HPDE6-E6E7 (cell line): Measurements from ENCODE around the gene TMED8.
"Not testable (repeated sequence)": the region's sequence is repeated elsewhere in the genome, so short reads cannot be mapped to it uniquely, and the experiment has no call there.

Experiments used
- DNase-seq: peaks from one replicate; pipeline ENCODE4 v3.0.0; 2011; ENCODE audit warnings: missing footprints; ENCODE audit errors: extremely low spot score

Gene TMED8

DNA sequence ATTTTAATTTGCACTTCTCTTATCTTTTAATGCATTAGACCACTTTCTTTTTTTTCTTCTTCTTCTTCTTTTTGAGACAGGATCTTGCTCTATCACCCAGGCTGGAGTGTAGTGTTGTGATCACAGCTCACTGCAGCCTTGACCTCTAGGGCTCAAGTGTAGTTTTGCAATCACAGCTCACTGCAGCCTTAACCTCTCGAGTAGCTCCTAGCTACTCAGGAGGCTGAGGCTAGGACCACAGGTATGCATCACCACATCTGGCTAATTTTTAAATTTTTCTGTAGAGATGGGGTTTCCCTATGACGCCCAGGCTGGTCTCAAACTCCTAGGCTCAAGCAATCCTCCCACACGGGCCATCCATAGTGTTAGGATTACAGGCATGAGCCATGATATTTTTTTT lies 12.7 kb downstream of the TMED8 start:
- DNase-seq = no peak

GRCh38 chr14:77359626-77360025 lies 17.3 kb downstream of the TMED8 start:
- DNase-seq = no peak

DNA sequence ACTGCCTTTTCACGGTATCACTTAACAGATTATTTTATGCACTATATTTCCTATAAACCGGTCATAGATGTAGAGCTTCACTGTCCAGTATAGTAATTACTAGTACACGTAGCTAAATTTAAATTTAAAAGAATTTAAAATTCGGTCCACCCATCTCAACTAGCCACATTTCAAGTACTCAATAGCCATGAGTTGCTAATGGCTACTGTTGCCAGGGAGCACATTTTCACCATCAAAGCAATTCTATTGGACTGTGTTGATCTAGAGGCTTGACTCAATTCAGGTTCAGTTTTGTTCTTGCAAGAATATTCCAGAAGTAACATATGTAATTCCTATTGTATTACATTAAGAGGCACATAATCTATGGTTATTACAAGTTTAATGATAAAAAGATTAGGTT lies 20.0 kb downstream of the TMED8 start:
- no peak for DNase-seq

DNA sequence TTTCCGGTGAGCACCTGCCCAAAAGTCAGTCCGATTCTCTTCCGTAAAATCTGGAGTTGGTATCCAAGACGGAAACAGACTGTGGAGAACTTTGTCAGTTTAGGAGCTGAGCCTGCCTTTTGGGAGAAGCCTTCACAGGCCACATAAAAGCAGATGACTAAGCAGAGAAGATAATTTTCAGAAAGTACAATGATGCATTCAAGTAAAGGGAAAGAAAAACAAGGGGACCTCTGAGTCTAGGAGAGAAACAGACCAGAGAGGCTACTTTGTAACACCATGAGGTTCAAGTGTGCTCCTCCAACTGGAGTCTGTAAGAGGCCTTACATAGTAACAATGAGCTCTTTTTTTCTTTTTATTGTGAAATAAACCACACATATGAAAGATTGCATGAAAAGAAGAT lies 21.1 kb downstream of the TMED8 start:
- no peak for DNase-seq

GRCh38 chr14:77353469-77354141 lies 23.3 kb downstream of the TMED8 start:
- DNase-seq = no peak

GRCh38 chr14:77347751-77348150 lies 29.1 kb downstream of the TMED8 start:
- DNase-seq = no peak

GRCh38 chr14:77346495-77346894 lies 30.4 kb downstream of the TMED8 start:
- DNase-seq = no peak

GRCh38 chr14:77344377-77344996 lies 32.4 kb downstream of the TMED8 start:
- DNase-seq = no peak

- no peak for DNase-seq
Observed at GRCh38 chr14:77343662-77344061, 33.2 kb downstream of the TMED8 start.

DNA sequence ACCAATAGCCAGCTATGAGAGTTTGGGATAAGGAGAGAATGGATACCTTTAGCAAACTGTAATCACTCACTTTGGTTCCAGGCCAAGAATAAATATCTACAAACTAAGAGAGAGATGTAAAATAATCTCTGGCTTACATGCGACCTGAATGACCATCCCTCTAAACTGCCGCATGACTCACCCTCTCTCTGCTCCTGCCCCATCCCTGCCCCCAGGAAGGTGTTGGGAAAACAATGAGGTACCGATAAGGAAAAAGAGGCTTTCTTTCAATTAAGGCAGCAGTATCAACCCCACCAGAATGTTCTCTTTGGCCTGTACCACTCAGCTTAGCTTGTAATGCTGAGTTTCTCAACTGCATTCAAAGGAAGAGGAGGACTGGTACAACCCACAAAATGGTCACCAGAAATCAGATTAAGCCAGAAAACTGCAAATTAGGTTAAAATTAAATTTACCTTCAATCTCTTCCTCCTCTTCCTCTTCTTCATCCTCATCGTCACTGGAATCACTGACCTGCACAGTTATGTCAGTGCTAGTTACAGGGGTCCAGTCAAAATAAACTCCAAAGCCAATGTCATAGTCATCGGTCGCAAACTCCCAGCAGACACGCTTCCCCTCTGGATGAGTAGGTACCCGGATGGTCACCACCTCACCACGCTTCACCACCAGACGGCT lies 34.0 kb downstream of the TMED8 start:
- no peak for DNase-seq

DNA sequence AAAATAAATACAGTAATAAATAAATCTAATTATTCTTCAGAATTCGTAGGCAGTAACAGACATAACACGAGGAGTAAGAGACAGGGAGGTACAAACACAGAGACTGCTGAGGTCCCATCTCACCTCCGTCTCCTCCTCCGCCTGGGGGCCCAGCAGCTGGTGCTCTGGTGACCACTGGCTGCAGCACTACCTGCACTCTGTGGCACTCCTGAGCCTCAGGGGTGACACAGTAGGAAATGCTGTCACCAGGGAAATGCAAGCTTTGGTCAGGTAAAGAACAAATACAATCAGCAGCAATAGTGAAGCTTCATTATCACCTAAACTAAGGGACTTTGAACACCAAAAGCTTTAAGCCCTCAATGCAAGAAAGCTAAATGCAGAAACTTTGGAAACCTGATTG lies 36.5 kb downstream of the TMED8 start:
- no peak for DNase-seq

DNA sequence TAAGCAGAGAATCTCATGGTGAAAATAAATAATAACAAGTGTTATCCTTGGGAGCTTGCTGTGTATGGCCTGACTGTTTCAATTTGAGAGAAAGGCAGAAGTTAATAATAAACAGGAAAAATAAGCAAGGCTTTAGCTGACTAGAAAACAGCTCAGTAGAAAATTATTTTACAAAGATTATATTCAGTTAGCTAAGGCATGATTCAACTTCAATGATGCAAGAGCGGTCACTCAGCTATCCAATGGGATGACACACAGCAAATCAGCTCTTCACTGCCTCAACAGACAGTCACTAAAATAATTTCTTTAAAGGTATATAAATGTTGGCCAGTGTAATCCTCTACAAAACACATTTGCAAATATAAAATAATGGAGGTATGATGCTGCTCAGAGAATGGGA lies 37.5 kb downstream of the TMED8 start:
- DNase-seq = no peak

- no peak for DNase-seq
Observed at GRCh38 chr14:77338302-77338701, 38.6 kb downstream of the TMED8 start.

- DNase-seq = no peak
Observed at GRCh38 chr14:77337880-77338279, 39.0 kb downstream of the TMED8 start.

- not testable (repeated sequence) for DNase-seq
Observed at GRCh38 chr14:77337255-77337654, 39.6 kb downstream of the TMED8 start.

- DNase-seq = no peak
Observed at GRCh38 chr14:77335576-77335975, 41.3 kb downstream of the TMED8 start.

- no peak for DNase-seq
Observed at GRCh38 chr14:77329872-77330271, 47.0 kb downstream of the TMED8 start.

DNA sequence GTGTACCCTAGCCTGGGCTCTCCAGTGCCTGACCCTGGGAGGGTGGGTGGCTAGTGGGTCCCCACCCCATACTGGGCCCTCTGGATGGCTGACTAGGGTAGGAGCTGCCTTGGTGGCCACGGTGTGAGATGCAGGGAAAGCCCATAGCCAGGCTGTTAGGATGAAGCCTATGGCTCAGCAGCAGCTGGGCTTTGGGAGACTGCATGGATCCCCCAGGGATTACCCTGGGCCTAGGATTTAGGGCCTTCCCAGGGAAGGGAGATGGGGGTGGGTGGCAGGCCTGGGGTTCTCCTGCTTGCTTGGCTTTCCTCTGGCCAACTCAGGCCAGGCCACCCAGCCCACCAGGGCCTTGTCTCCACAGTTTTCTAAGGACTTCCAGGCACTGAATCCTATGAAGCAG lies 49.8 kb downstream of the TMED8 start:
- no peak for DNase-seq

GRCh38 chr14:77325746-77326094 lies 51.2 kb downstream of the TMED8 start:
- DNase-seq = no peak

DNA sequence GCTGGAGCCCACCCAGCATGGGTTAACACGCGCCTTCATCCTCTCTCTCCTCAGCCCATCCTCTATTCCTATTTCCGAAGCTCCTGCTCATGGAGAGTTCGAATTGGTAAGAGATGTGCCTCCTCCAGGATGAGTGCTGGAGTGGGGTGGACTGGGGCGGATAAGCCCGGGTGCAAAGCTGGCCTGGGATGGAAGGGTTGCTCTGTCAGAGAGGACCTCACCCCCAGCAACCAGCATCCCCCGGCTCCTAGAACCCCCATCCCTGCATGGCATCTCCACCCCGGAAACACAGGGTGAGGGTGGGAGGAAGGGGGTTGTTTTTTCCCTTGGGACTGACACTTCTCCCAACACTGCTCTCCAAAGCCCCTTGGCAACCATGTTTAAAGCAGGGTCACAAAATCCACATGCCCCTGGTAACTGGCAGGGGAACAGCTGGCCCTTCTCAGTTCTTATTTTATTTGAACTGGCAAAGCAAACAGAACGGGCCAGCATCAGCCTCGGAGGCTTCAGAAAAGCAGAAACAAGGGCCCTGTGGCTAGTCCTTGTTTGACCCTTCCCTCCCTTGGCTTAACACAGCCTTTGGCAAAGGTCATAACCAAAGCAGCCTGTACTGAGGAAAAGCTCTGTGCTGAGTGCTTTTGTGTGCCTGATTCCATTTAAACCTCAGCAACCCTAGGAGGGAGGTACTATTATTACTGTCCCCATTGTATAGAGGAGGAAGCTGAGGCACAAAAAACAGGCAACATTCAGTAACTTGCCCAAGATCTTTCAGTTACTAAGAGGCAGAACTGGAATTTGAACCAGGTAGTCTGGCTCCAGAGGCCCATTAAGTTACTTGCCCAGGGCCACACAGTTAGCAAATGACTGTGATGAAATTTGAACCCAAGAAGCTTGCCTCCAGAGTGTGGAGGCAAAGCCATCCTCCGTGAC lies 51.8 kb downstream of the TMED8 start:
- DNase-seq = no peak

GRCh38 chr14:77324289-77324688 lies 52.6 kb downstream of the TMED8 start:
- DNase-seq = no peak

- no peak for DNase-seq
Observed at GRCh38 chr14:77323571-77323970, 53.3 kb downstream of the TMED8 start.
